Measurements from ENCODE around the gene DDX31.
A peak's percentile ranks its signal among the peaks of the same experiment; 100 is the strongest.
"Not testable (repeated sequence)": the region's sequence is repeated elsewhere in the genome, so short reads cannot be mapped to it uniquely, and the experiment has no call there.

The DDX31 gene

GRCh38 chr9:132669698-132670456, at the start of gene DDX31:
DDX31 (minus strand) TSS chr9:132669983; CDS start chr9:132669934, 49 bp downstream.
- in situ Hi-C loops (cut with MboI; ENCODE audit: low pct_unique_long_range_greater_than_20kb, low sequenced_read_pairs) = no loop called here
- DNase-seq = peak; percentile 84

GRCh38 chr9:132718381-132718928, 48.7 kb upstream of the DDX31 start:
- DNase-seq = peak; percentile 8
- in situ Hi-C loops (cut with MboI; ENCODE audit: low pct_unique_long_range_greater_than_20kb, low sequenced_read_pairs) = not testable (repeated sequence)

DNA sequence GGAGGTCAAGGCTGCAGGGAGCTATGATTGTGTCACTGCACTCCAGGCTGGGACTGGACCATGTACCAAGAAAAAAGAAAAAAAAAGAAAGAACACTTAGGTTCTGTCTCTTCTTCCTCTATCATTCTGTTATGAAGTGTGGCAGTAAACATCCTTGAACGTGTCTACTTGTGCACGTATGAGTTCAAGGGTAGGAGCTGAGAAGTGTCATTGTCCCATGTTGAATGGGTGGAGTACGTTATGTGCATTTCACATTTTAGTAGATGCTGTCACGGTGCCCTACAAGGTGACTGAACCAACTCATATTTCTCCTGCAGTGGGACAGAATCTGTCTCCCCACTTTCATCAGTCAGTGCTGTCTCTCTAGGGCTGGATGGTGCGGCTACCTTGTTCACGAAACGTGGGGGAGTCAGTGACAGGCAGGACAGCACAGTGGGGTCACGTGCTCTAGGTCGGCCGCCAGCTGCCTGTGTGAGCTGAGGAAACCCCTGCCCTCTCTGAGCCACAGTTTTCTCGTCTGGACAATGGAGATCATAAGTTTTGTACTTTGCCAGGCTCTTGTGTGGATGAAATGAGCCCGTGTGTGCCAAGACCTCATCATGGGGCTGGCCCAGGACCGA, 47.7 kb upstream of the DDX31 start:
- in situ Hi-C loops (cut with MboI; ENCODE audit: low pct_unique_long_range_greater_than_20kb, low sequenced_read_pairs) = no loop called here
- DNase-seq = no peak

GRCh38 chr9:132716007-132716406, 46.2 kb upstream of the DDX31 start:
- no peak for DNase-seq
- in situ Hi-C loops (cut with MboI; ENCODE audit: low pct_unique_long_range_greater_than_20kb, low sequenced_read_pairs) = no loop called here

GRCh38 chr9:132712753-132713152, 43.0 kb upstream of the DDX31 start:
- DNase-seq = no peak
- in situ Hi-C loops (cut with MboI; ENCODE audit: low pct_unique_long_range_greater_than_20kb, low sequenced_read_pairs) = no loop called here

DNA sequence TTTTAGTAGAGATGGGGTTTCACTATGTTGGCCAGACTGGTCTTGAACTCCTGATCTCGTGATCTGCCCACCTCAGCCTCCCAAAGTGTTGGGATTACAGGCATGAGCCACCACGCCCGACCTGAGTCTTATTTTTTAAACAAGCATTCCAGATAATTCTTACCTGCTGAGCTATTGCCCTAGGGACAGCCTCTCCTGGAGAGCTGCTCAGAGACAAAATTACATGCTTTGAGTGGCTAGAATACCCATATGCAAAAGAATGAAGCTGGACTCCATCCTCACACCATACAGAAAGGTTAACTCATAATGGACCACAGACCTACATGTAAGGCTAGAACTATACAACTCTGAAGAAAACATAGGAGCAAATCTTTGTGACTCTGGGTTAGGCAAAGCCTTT, 42.1 kb upstream of the DDX31 start:
- in situ Hi-C loops (cut with MboI; ENCODE audit: low pct_unique_long_range_greater_than_20kb, low sequenced_read_pairs) = no loop called here
- no peak for DNase-seq

DNA sequence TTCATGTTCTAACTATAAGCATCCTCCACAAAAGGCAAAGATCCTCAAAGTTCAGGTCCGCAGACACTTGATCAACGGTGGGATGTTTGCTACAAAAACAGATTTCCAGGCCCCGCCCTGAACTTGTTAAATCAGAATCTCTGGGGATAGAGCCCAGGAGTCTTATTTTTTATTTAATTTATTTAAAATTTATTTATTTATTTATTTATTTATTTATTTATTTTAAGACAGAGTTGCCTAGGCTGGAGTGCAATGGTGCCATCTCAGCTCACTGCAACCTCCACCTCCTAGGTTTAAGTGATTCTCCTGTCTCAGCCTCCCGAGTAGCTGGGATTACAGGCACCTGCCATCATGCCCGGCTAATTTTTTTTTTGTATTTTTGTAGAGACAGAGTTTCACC, 41.4 kb upstream of the DDX31 start:
- in situ Hi-C loops (cut with MboI; ENCODE audit: low pct_unique_long_range_greater_than_20kb, low sequenced_read_pairs); DNase-seq: not testable (repeated sequence)

GRCh38 chr9:132710333-132710732, 40.5 kb upstream of the DDX31 start:
- in situ Hi-C loops (cut with MboI; ENCODE audit: low pct_unique_long_range_greater_than_20kb, low sequenced_read_pairs) = no loop called here
- no peak for DNase-seq

GRCh38 chr9:132708769-132709430, 39.1 kb upstream of the DDX31 start:
- no peak for DNase-seq
- in situ Hi-C loops (cut with MboI; ENCODE audit: low pct_unique_long_range_greater_than_20kb, low sequenced_read_pairs) = no loop called here

- no peak for DNase-seq
- in situ Hi-C loops (cut with MboI; ENCODE audit: low pct_unique_long_range_greater_than_20kb, low sequenced_read_pairs) = no loop called here
Measured at GRCh38 chr9:132708239-132708638, 38.5 kb upstream of the DDX31 start.

- in situ Hi-C loops (cut with MboI; ENCODE audit: low pct_unique_long_range_greater_than_20kb, low sequenced_read_pairs) = no loop called here
- no peak for DNase-seq
Measured at GRCh38 chr9:132703336-132703735, 33.6 kb upstream of the DDX31 start.

DNA sequence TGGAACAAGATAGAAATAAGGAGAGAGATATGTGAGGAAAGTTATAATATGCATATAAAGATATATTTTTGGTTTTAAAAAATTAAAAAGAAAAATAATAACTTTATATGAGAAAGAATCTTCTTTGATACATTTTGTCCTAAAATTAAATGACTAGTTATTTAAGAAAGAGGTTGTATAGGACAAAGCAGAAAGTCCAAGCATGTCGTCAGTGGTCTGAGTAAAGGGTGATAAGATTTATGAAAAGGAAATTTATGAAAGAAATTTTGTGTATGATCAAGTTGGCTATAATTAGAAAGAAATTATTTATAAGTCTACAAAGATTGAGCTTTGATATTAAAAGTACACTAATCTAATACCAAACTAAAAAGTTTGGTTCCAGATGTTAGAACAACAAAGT, 32.5 kb upstream of the DDX31 start:
- DNase-seq = no peak
- in situ Hi-C loops (cut with MboI; ENCODE audit: low pct_unique_long_range_greater_than_20kb, low sequenced_read_pairs) = no loop called here

GRCh38 chr9:132699956-132700355, 30.2 kb upstream of the DDX31 start:
- DNase-seq = no peak
- in situ Hi-C loops (cut with MboI; ENCODE audit: low pct_unique_long_range_greater_than_20kb, low sequenced_read_pairs) = no loop called here

DNA sequence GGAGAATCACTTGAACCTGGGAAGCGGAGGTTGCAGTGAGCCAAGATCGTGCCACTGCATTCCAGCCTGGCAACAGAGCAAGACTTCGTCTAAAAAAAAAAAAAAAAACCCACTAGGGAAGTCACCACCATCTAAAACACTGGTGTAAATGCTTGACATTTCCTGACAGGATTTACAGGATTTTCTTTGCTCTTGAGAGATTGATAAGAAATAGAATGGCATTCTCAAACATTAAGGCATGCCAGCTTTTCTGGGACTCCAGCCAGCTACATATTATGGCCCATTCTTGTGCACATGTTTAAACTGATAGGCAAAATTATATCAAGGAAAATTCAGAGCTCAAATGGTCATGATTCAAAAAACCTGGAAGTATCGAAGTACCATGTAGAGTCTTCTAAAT, 29.2 kb upstream of the DDX31 start:
- no peak for DNase-seq
- in situ Hi-C loops (cut with MboI; ENCODE audit: low pct_unique_long_range_greater_than_20kb, low sequenced_read_pairs) = no loop called here

- in situ Hi-C loops (cut with MboI; ENCODE audit: low pct_unique_long_range_greater_than_20kb, low sequenced_read_pairs) = no loop called here
- no peak for DNase-seq
Measured at GRCh38 chr9:132697230-132697629, 27.4 kb upstream of the DDX31 start.

DNA sequence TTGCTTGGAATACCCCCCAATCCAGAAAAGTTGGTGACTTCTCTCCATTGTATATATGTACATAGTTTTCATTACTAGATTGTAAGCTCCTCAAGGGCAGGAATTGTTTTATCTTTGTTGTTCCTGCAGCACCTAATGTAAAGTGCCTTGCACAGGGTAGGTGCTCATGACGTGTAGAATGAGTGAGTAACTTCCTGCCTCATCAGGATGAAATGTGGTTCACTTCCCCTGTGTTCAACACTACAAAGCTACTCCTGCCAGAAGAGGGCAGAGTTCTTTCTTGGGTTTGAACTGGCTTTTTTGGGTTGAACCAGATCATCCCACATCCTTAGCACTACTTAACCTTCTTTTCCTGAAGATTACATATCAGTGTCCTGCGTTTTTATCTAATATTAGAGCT, 24.4 kb upstream of the DDX31 start:
- DNase-seq = peak; percentile 54
- in situ Hi-C loops (cut with MboI; ENCODE audit: low pct_unique_long_range_greater_than_20kb, low sequenced_read_pairs) = no loop called here

GRCh38 chr9:132690696-132691095, 20.9 kb upstream of the DDX31 start:
- no peak for DNase-seq
- in situ Hi-C loops (cut with MboI; ENCODE audit: low pct_unique_long_range_greater_than_20kb, low sequenced_read_pairs) = no loop called here

GRCh38 chr9:132683873-132684272, 14.1 kb upstream of the DDX31 start:
- in situ Hi-C loops (cut with MboI; ENCODE audit: low pct_unique_long_range_greater_than_20kb, low sequenced_read_pairs) = no loop called here

DNA sequence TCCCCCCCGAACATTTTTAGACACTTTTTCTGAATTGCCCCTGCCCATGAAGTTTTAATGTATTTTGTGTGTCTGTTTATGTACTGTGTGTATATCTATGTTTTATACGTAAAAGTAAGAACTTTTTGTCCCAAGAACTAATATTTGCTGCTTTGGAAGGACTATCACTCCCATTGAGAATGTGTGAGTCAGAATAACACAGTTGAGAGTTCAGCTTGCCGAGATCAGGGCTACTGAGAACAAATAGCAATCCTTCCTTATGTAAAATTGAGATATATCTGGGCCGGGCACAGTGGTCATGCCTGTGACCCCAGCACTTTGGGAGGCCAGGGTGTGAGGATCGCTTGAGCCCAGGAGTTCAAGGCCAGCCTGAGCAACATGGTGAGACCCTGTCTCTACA, 11.8 kb upstream of the DDX31 start:
- DNase-seq = no peak
- in situ Hi-C loops (cut with MboI; ENCODE audit: low pct_unique_long_range_greater_than_20kb, low sequenced_read_pairs) = no loop called here

More at GRCh38 chr9:132683873-132684272, 14.1 kb upstream of the DDX31 start:
- no peak for DNase-seq

Measured in KBM-7 (cell line).